Endothelial cell of umbilical vein (primary cell): ENCODE measurements around the gene DHX36.

Experiments used
- CTCF ChIP-seq, 2 donors: IDR thresholded peaks; 1 replicate in 1 of 2; 2 replicates in 1 of 2; pipeline ENCODE4 v1.5.1; 2011; ENCODE audit warnings: low read length in 2 of 2, mild to moderate bottlenecking in 2 of 2, moderate library complexity in 2 of 2, control low read depth in 1 of 2, inconsistent platforms in 1 of 2, low read depth in 1 of 2; ENCODE audit not compliant: insufficient read depth in 1 of 2; ENCODE audit errors: extremely low read depth in 1 of 2
- JUN ChIP-seq: IDR thresholded peaks from 2 replicates; pipeline ENCODE4 v1.6.1; 2011; ENCODE audit warnings: borderline replicate concordance, low read depth; ENCODE audit not compliant: insufficient read length, insufficient read depth

GRCh38 chr3:154250291-154250690, 74.0 kb downstream of the DHX36 start:
- TF ChIP-seq CTCF (IDR thresholded peaks at IDR 0.05; ENCODE audit: extremely low read depth in 1 of 2, insufficient read depth in 1 of 2, low read depth in 1 of 2, low read length in 2 of 2) (no peak), JUN (no peak)
